ENCODE data around the gene CRTC3.
A peak's percentile ranks its signal among the peaks of the same experiment; 100 is the strongest.

The CRTC3 gene

GRCh38 chr15:90637693-90638092 lies 108.0 kb downstream of the CRTC3 start:
- Histone ChIP-seq H3K36me3 (peaks cover 30% of the 10 kb centered on the region), H3K27ac (peak overlapping the region; percentile 75), H3K27me3 (ENCODE audit: insufficient read depth, low read depth, severe bottlenecking) (no peaks in the 10 kb centered on the region), H3K4me3 (ENCODE audit: low read depth, low read length) (peak overlapping the region; percentile 30), H3K9me3 (ENCODE audit: severe bottlenecking) (no peaks in the 10 kb centered on the region)
- TF ChIP-seq CTCF (IDR thresholded peaks at IDR 0.05; ENCODE audit: low read depth, low read length): no peak
- peak; percentile 85 for DNase-seq

- H3K27me3 ChIP-seq (ENCODE audit: insufficient read depth, low read depth, severe bottlenecking): no peaks in the 10 kb centered on the region
- peak overlapping the region; percentile 75 for H3K27ac ChIP-seq
- peak; percentile 63 for DNase-seq
- H3K36me3 ChIP-seq: peaks cover 33% of the 10 kb centered on the region
- TF ChIP-seq CTCF (IDR thresholded peaks at IDR 0.05; ENCODE audit: low read depth, low read length): no peak
- H3K9me3 ChIP-seq (ENCODE audit: severe bottlenecking): no peaks in the 10 kb centered on the region
- H3K4me3 ChIP-seq (ENCODE audit: low read depth, low read length): peak overlapping the region; percentile 30
Measured at GRCh38 chr15:90638201-90638691, 108.5 kb downstream of the CRTC3 start.

- no peak for DNase-seq
- H3K9me3 ChIP-seq (ENCODE audit: severe bottlenecking): no peaks in the 10 kb centered on the region
- H3K27ac ChIP-seq: no peak overlapping the region
- no peak overlapping the region for H3K4me3 ChIP-seq (ENCODE audit: low read depth, low read length)
- TF ChIP-seq CTCF (IDR thresholded peaks at IDR 0.05; ENCODE audit: low read depth, low read length): peak; percentile 26; the same call in 1 of the 2 replicates
- H3K27me3 ChIP-seq (ENCODE audit: insufficient read depth, low read depth, severe bottlenecking): no peaks in the 10 kb centered on the region
- peaks cover 31% of the 10 kb centered on the region for H3K36me3 ChIP-seq
Measured at GRCh38 chr15:90638963-90639362, 109.2 kb downstream of the CRTC3 start.

- Histone ChIP-seq H3K27me3 (ENCODE audit: insufficient read depth, low read depth, severe bottlenecking) (no peaks in the 10 kb centered on the region), H3K4me3 (ENCODE audit: low read depth, low read length) (no peak overlapping the region), H3K27ac (no peak overlapping the region), H3K36me3 (peaks cover 20% of the 10 kb centered on the region), H3K9me3 (ENCODE audit: severe bottlenecking) (no peaks in the 10 kb centered on the region)
- no peak for DNase-seq
- no peak for TF ChIP-seq CTCF (IDR thresholded peaks at IDR 0.05; ENCODE audit: low read depth, low read length)
Measured at GRCh38 chr15:90640862-90641261, 111.1 kb downstream of the CRTC3 start.

GRCh38 chr15:90641581-90642463 lies 112.1 kb downstream of the CRTC3 start:
- Histone ChIP-seq H3K4me3 (ENCODE audit: low read depth, low read length) (no peak overlapping the region), H3K9me3 (ENCODE audit: severe bottlenecking) (no peaks in the 10 kb centered on the region), H3K27ac (no peak overlapping the region), H3K36me3 (peaks cover 20% of the 10 kb centered on the region), H3K27me3 (ENCODE audit: insufficient read depth, low read depth, severe bottlenecking) (no peaks in the 10 kb centered on the region)
- DNase-seq: no peak
- no peak for TF ChIP-seq CTCF (IDR thresholded peaks at IDR 0.05; ENCODE audit: low read depth, low read length)

Measured in WERI-Rb-1 (cell line).